GM21737 (cell line): Measurements from ENCODE around the gene UBAP2L.
"Not testable (repeated sequence)": the region's sequence is repeated elsewhere in the genome, so short reads cannot be mapped to it uniquely, and the experiment has no call there.

ENCODE experiments used
- ATAC-seq: cut with Tn5 transposase; IDR thresholded peaks from one replicate; pipeline ENCODE4 v1.9.1; 2021; ENCODE audit warnings: mild to moderate bottlenecking, moderate library complexity; ENCODE audit not compliant: unreplicated experiment

Gene UBAP2L

DNA sequence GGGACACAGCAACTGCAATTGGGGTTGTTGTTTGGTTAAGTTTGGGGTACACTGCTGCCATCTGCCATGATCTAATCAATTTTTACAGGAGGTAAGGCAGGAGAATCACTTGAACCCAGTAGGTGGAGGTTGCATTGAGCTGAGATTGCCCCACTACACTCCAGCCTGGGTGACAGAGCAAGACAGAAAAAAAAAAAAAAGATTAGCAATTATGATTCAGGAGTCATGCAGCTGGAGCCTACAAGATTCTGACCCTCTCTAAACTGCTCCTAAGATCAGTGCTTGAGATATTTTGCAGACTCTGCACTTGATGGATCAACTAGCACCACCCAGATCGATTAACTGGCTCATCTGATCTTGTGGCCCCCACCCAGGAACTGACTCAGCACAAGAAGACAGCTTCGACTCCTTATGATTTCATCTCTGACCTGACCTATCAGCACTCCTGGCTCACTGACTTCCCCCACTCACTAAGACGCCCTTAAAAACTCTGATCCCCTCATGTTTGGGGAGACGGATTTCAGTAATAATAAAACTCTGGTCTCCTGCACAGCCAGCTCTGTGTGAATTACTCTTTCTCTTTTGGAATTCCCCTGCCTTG, 87.0 kb downstream of the UBAP2L start:
- not testable (repeated sequence) for ATAC-seq

DNA sequence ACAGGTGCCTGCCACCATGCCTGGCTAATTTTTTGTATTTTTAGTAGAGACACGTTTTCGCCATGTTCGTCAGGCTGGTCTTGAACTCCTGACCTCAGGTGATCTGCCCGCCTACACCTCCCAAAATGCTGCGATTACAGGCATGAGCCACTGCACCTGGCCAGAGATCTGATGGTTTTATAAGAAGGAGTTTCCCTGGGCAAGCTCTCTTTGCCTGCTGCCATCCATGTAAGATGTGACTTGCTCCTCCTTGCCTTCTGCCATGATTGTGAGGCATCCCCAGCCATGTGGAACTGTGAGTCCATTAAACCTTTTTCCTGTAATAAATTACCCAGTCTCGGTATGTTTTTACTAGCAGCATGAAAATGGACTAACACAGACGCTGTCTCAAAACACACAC, 88.4 kb downstream of the UBAP2L start:
- not testable (repeated sequence) for ATAC-seq

DNA sequence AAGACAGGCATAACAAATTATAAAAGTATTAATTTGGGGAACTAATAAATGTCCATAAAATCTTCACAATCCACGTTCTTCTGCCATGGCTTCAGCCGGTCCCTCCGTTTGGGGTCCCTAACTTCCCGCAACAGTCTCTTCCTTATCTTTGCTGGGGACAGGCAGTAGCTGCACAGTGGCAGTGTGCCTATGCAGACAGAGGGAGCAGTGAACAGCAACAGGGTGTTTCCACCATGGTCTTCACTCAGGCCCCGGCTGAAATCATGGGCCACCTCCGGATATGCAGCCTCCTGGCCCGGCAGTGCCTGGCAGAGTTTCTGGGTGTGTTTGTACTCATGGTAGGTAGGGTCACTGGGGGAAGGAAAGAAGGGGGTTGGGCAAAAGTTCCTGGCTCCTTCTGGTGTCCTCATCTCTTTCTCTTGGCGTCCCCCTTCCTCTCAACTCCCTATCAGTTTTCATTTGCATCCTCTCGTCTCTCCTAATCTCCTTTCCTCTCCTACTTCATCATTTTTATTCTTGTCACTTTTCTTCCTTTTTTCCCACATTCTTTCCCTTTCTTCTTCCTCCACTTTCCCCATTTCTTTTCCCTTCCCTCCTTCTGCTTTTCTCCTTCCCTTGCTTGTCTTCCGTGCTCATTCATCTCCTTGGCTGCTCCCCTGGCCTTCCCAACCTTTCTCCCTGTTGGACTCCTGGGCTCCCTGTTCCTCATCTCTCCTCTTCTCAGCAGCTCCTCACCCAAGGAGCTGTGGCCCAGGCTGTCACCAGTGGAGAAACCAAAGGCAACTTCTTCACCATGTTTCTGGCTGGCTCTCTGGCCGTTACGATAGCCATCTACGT, 91.7 kb downstream of the UBAP2L start:
- not testable (repeated sequence) for ATAC-seq

DNA sequence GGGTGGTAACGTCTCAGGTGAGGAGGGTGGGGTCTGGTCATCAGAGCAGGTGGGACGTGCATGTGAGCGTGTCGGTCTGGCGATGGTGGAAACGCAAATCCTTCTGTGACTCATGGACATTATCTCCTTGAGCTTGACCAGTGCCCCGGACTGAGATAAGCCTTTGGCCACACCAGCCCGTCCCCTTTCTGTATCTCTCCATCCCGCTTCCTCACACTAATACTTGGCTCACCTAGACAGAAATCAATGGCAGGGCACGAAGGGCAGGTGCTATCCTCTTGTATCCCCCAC, 92.3 kb downstream of the UBAP2L start:
- ATAC-seq = no peak

DNA sequence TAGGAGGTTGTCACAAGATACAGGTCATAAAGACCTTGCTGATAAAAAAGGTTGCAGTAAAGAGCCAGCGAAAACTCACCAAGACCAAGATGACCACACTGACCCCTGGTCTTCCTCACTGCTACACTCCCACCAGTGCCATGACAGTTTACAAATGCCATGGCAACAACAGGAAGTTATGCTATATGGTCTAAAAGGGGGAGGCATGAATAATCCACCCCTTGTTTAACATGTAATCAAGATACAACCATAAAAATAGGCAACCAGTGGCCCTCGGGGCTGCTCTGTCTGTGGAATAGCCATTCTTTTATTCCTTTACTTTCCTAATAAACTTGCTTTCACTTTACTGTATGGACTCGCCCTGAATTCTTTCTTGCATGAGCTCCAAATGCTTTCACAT, 93.5 kb downstream of the UBAP2L start:
- ATAC-seq = not testable (repeated sequence)

DNA sequence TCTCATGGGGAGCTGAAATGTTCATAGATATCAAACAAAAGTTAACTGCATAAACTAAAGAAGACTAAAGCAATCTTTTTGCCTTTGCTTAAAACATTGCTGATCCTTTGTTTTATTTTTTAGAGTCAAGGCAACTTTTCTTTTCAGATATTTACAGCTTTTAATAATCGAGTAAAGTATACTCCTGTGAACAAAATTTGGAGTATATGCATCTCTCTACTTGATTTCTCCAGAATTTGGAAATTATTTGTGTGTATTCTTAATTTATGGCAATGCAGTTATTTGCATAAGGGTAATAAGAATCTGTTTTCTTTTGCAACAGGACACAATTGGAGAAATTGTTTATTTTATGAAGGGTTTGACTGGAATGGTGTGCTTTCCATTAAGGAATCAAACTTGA, 95.9 kb downstream of the UBAP2L start:
- ATAC-seq = no peak

DNA sequence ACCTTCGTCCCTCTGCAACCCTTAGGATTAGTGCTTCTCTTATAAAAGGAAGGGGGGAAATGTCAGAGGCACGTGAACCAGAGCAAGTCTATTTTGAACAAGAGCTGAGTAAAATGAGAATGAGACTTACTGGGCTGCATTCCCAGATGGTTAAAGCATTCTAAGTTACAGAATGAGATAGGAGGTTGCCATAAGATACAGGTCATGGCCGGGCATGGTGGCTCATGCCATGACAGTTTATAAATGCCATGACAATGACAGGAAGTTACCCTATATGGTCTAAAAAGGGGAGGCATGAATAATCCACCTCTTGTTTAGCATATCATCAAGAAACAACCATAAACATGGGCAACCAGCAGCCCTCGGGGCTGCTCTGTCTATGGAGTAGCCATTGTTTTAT, 97.6 kb downstream of the UBAP2L start:
- ATAC-seq = no peak
